SHP77 treated with DMSO at 0.1 percent for 48 hours (cell line): ENCODE measurements around the gene STRN.
"Not testable (repeated sequence)": the region's sequence is repeated elsewhere in the genome, so short reads cannot be mapped to it uniquely, and the experiment has no call there.

Source experiments
- DNase-seq: peaks from one replicate; lab custom pipeline; 2025; lab: John Stamatoyannopoulos, UW

STRN gene

DNA sequence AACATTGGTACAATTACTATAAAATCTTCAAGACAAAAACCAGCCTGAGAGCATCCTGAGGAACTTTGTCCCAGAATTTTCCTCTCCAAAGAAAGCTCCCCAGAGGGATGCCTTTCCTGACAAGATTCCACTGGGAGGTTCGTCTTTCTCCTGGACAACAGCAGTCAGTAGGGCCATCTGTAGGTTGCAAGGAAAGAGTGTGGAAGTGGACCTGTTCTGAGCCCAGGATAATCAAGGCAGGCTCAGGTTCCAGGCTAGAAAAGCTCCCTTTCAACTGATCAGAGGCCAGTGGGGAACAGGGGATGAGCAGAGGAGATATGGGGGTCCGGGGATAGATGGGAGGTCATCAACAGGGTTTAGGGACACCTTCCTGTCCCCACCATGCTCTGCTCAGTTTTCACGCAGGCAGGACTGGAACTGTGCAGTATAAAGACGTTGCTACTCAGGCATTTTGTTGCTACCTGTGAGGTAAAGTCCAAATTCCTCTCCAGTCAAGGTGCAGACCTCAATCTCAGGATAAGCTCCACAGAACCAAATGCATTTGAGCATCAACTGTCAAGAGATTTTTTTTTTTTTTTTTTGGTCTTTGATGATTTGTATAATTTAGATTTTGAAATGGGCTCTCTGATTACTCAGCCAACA, 126.2 kb downstream of the STRN start:
- DNase-seq: no peak

DNA sequence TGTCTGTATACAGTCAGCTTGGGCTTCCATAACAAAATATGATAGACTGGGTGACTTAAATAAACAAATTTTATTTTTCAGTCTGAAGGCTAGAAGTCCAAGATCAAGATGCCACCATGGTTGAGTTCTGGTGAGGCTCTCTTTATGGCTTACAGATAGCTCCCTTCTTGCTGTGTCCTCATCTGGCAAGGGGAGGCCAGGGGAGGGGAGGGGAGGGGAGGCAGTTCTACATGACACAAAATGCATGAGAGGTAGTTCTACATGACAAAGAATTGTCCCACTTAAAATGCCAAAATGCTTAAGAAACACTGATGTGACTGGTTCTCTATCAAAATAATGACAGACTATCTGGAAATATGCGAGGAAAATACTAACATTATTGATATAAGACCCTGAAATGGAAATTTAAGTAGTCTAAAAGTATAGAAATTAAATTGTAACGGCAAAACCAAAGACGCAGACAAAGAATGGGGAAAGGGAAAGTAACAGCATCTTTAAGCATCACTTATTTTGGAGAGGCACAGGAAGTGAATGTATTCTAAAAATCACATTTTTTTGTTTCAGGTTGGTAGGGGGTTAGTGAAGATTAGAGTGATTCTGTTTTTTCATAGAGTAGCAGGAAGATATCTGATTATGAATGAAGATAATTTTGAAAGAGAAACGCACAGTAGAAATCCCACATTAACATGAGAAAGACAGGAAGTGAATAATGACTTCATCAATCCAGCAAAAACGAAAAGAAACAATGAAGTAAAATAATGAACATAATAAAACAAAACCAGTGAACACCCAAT, 131.4 kb downstream of the STRN start:
- DNase-seq: no peak

DNA sequence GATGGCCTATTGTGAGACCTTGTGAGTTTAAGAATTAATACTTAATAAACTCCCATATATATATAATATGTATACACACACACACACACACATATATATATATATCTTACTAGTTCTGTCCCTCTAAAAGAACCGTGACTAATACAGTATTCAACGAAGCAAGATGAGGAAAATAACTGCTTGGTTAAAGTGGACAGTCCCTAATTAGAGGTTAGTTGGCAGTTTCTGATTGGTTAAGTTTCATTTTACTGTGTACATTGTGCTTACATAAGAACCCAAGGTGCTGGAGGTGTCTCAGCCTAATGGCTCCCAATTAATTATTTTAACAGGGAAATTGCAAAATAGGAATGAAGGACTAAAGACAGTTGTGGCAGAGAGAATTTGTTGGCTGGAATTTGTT, 132.1 kb downstream of the STRN start:
- DNase-seq: no peak

DNA sequence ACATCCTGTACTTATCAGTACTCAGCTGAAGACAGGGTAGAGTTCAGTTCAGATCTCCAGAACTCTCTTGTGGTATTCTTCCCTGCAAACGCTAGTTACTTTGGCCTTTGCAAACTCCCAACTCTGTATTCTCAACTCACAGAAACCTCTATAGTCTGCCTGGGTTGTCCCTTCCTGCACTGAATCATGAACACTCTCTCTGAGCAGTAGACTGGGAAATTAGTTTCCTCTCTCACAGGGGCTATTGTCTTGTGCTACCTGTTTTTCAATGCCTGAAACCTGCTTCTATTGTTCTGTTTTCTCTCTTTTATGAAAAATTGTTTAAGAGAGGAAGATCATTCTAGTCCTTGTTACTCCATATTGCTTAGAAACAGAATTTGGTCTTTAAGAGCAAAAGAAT, 135.2 kb downstream of the STRN start:
- DNase-seq: no peak

DNA sequence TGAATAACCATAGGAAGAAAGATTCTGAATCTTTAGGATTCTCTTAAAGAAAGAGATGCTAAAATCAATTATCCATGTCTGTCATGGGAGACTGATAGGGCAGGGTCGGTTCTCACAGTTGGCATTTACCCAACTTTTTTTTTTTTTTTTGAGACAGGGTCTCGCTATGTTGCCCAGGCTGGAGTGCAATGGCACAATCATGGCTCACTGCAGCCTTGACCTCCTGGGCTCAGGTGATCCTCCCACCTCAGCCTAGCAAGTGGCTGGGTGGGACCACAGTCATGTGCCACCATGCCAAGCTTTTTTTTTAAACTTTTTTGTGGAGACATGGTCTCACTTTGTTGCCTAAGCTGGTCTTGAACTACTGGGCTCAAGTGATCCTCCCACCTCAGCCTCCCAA, 141.7 kb downstream of the STRN start:
- not testable (repeated sequence) for DNase-seq

DNA sequence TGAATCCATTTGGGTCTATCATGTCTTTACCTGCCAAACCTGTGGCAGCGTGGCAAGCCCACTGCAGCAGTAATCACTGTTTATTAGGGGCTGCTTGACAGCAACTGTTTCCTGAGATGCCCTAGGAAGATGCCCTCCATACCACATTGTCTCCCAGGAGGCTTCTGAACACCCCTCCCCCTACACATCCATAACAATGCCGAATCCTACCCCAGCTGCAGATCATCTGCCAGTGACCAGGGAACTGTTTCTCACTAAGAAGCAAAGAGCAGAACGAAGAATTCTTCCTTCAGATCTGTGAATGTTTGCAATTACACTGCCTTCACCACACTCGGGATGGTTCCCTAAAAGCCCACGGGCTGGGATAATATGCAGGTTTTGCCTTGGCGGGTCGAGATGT, 142.1 kb downstream of the STRN start:
- no peak for DNase-seq

DNA sequence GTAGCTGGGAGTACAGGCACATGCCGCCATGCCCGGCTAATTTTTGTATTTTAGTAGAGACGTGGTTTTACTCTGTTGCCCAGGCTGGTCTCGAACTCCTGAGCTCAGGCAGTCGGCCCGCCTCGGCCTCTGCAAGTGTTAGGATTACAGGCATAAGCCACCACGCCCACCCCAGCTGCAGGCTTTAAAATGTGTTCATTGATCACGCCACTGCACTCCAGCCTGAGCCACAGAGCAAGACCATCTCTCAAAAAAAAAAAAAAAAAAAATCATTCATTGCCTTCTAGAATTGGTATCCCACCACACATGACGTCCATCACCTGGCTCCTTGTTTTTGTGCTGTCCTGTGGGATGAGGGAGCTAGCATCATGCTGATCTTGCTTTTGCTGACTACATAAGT, 142.5 kb downstream of the STRN start:
- no peak for DNase-seq

DNA sequence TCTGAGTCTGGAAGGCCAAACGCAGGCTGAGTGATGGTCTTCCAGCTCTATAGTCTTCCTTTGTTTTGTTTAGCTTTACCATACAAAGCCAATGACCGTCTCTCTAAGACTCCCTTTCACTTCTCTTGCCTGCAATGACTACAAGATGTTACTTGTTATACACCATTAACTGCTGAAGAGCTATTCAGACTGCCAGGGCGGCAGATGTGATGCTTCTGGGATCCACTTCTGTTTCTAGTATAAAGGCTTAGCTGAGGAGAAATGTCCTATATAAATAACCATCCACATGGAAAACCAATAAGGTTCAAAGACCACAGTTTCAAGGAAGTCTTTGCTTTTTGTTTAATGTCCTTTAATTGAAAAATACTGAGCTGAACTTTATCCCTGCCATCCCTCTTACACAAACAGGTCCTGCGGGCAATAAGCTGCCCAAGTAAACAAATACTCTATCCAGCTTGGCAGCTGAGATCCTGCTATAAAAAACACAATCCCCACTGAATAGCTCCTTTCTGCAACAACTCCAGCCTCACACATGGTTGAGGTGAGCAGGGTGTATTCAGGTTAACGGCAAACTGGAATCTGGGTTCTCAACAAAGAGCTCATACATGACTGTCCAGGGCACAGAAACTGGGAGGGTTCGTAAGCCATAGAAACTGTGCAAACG, 145.3 kb downstream of the STRN start:
- peak; percentile 44 for DNase-seq

DNA sequence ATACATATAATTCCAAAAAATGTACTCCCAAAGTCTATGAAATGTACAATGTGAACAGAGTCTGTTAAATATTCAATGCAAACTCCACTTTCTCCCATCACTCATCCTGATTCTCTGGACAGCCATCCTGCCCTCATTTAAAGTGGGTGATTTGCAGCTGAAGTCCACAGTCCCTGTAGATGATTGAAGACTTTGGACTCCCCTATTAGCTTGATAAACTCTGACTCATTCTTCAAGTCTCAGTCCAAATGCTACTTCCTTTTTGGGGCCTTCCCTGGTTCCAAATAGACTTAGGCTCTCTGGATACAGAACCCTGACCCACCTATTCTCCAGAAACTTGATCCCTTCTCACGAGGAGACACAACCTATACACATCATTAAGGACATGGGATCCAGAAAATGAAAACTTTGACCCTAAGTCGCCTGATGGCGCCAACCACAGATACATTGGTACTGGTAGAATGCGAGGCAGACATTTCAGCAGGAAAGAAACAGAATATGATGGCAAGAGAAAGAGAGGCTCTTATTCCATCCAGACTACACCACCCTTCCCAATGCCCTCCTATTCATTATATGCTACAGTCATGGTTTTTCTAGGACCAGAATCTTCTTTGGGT, 147.1 kb downstream of the STRN start:
- DNase-seq: no peak

DNA sequence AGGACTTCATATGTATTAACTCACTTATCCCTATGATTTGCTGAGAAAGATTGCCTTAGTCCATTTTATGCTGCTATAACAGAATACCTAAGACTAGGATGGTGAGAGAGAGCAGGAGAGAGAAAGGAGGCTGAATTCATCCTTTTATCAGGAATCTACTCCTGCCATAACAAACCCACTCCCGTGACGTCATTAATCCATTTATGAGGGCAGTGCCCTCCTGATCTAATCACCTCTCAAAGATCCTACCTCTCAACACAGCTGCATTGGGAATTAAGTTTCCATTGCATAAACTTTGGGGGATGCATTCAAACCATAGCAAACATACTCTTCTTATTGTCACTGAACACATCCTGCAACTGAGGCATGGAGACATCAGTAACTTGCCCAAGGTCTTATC, 147.8 kb downstream of the STRN start:
- no peak for DNase-seq

DNA sequence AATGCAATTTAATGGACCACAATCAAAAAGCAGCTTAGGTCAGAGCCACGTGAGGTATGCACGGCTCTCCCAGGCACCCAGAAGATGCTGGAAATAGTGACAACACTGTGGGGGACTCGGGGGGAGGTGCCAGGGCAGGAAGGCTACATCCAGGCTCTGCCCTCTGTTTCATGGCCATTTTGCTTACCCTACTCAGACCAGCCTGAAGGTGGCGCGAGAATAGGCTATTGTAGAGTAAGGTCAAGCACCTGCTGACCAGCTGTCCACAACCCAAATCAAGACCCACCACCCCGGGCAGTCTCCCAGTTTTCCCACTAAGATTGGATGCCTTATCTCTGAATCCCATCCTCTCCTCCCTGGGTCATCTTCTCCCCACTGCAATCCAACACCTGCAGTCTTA, 154.1 kb downstream of the STRN start:
- no peak for DNase-seq

DNA sequence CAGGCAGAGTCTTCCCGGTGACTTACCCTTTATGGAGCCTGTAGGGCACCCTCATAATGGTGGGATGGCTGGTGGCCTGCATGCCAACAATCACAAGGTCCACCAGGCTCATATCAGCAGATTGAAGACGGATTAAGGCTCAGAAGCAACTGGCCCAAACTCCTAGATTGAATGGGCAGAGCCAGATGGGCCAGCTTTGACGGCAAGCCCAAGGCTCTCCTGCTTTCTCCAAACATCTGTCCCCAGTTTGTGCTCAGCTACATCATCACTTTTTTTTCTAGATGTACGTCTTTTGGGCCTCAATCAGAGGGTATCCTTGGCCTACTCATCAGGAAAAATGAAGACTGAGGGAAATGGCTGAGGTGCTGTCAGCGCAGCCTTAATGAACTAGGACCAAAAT, 155.3 kb downstream of the STRN start:
- DNase-seq: no peak

DNA sequence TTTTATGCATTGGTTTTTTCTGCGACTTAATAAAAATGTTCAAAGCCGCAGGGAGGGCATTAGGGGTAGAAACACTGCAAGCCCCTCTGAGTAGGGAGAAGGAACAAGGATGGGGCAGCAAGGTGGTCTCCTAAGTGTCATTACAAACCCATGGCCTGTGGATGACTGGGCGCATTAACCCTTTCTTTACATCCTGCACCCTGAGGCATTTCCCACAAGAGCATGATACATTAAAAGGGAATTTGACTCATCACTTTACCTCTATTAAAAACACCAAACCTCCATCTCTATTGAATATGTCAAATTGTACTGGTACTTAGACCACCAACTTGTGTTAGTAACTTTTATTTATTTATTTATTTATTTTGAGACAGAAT, 157.3 kb downstream of the STRN start:
- DNase-seq: no peak

DNA sequence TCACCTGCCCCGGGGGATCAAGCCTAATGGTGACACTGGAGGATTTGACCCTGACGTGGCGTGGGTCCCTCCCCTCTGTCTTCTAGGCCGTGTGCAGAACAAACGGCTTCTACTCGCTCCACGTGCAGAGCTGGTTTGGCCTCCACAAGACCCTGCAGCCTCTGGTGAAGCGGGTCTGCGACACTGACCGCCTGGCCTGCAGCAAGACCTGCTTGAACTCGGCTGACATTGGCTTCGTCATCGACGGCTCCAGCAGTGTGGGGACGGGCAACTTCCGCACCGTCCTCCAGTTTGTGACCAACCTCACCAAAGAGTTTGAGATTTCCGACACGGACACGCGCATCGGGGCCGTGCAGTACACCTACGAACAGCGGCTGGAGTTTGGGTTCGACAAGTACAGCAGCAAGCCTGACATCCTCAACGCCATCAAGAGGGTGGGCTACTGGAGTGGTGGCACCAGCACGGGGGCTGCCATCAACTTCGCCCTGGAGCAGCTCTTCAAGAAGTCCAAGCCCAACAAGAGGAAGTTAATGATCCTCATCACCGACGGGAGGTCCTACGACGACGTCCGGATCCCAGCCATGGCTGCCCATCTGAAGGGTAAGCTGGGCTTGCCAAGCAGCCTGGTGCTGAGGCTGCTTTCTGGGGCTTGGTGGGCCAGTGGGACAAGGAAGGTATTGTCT, 157.8 kb downstream of the STRN start:
- no peak for DNase-seq

DNA sequence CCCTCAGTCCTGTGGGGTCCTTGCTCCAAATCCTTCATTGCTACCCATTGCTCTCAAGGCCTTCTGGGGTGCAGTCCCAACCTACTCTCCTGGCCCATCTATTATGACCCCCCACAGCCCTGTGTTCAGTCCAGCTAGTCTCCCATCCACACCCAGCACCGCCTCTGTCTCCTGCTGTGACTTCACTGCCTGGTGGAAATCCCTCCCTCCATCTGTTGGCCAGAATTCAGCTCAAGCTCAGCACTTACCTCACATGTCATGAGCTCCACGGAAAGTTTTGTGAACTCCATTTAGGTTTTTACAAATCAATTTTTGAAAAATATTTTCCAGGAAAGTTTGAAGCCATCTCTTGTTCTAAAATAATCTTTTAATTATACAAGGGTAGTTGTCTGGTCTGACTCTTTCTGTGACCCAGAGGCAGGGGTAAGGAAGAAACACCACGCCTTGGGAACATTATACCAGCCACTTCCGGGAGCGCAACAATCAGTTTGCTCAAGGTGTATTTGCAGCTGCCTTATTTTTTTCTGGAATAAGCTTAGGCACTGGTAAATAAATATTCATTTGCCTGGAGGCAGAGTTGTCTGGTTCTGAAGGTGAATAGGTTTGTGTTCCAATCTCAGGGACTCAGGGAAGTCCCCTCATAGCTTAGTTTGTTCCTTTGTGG, 159.0 kb downstream of the STRN start:
- no peak for DNase-seq

DNA sequence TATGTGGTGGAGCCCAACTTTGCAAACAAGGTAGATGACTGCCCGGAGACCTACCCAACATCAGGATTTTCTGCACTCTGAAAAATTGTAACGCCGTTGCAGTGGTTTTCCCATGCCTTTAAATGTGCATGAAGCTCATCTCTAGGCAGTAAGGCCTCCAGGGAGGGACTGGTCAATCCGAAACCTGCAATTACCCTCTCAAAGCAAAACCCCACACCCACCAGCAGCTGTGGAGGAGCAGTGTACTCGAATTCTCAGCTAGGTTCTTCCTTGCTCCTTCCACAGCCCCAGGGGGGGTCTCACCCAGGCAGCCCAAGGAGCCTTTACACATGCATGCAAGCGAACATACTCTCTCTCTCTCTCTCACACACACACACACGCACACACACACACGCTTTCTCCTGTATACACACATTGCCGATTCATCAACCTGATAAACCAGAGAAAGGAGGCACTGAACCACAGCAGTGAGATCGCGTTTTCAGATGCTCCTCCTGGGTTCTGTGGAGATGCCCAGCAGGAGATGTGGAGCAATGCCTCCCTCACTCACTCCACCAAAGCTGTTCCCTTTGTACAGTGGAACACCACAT, 160.6 kb downstream of the STRN start:
- no peak for DNase-seq

DNA sequence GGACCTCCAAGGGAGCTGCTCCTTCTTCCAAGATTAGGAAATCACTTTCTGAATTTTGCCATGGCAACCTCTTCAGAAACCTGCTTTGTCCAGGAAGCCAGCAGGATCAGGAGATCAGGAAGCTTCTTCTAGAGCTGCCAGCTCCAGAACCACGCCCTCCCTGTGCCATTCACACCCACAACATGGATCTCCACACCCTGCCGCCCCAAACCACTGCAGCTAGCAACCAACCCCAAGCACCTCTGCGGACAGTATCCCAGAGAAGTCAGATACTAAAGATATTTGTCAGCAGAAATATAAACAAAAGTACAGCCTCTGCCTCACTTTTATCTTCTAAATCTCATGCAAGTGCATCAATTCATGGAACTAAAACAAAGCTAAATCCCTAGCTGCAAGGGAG, 163.4 kb downstream of the STRN start:
- no peak for DNase-seq

DNA sequence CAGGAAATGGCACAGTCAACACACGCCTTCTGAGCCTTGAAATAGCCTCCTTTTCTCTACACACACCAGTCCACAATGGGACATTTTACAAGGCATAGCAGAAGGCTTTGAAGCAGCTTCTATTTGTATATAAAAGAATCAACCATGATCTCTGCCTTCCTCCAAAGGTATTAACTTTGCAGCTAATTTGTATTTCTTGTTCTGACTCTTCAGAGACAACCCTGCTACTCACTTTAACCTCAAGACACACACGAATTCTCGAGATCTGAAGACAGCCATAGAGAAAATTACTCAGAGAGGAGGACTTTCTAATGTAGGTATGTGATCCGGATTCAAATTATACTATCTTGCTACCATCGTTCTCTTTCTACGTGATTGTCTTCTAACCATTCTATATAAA, 165.2 kb downstream of the STRN start:
- DNase-seq: no peak

DNA sequence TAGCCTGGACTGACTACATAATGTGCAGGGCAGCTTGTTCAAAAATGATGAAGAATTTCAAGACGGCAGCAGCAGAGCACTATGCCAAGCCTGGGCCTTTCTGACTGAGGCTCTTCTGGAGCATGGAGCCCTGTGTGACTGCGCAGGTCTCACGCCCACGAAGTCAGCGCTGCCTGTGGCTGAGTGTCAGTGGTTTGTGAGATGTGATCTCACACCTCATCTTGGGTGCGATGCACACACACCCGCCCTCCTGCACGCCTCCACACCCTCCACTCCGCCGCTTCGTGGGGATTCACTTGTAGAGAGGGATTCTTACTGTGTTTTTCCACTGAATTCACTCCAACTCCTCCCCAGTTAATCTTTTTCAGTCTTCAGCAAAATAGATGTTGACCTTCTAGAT, 166.0 kb downstream of the STRN start:
- DNase-seq: no peak

DNA sequence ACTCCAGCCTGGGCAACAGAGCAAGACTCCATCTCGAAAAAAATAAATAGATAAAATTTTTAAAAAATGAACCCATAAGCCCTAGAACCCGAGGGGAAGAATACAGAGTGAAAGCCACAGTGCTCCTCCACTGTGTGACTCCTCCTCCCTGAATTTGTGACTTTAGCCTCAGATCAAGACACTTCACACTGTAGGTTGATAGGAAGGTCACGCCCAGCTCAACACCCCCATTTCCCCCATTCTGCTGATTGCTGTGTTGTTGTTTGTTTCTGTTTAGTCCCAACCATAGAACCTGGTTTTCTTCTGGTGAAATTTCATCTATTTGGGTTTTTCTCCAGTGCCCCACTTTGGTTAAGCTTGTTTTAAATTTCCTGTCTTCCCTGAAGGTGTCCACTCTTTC, 167.6 kb downstream of the STRN start:
- no peak for DNase-seq

DNA sequence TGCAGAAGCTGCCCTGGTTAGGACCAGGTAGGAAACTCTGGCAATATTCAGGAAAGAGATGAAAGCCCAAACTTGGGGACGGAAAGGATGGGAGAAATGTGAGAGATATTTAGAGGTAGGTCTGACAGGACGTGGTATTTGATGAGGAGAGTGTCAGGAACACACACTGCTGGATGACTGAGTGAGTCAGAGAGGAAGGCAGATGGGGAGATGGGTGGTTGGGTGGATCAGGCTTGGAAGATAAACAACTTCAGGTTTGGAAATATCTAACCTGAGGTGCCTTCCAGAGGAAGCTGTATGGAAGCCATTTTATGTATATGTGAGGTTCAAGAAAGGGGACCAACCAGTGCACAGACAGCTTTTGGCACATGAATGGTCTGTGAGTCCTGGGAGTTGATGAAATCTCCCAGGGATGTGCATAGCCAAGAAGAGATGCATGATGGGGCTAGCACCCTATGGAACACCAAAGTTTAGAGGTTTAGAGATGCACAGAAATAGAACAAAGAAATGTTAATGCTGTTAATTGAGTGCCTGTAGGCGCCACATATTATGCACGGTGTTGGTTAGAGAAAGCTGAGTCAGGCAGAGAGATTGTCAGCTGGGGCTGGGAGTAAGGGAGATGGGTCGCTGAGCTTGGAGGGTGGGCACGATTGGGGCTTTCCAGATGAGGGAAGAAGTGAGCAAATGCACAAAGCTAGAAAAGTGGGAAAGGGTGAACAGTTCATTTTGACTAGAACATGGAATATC, 168.8 kb downstream of the STRN start:
- no peak for DNase-seq
